Measurements from ENCODE around the gene TMEM175.

DNA sequence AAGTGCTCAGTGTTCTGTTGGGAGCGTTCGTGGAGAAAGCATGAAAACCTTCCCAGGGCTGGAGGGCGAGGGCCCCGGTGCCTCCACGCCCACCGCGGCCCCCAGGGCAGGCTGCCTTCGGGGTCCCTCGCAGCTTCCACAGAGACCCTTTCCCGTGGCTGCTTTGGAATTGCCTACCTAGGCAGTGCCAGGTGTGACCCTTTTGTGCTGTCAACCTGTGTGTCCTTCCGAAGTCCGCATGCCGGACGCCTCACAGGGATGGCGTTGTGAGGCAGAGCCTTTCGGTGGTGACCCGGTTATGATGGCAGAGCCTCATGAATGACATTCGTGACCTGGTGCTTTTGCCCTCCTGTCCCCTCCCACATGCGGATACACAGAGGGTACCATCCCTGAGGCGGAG lies 17.4 kb downstream of the TMEM175 start:
- TF ChIP-seq SP1 (IDR thresholded peaks at IDR 0.05) (no peak), HDGF (IDR thresholded peaks at IDR 0.05; ENCODE audit: borderline replicate concordance) (no peak), TARDBP (IDR thresholded peaks at IDR 0.05) (no peak), ELF4 (IDR thresholded peaks at IDR 0.05) (no peak), FOXM1 (IDR thresholded peaks at IDR 0.05; ENCODE audit: borderline replicate concordance) (no peak), FOXA1 (IDR thresholded peaks at IDR 0.05) (no peak), SUZ12 (IDR thresholded peaks at IDR 0.05) (no peak), L3MBTL2 (conservative IDR thresholded peaks at IDR 0.05) (no peak), BHLHE40 (IDR thresholded peaks at IDR 0.05; ENCODE audit: borderline replicate concordance) (no peak)
- TF ChIP-seq, protein P1, sequence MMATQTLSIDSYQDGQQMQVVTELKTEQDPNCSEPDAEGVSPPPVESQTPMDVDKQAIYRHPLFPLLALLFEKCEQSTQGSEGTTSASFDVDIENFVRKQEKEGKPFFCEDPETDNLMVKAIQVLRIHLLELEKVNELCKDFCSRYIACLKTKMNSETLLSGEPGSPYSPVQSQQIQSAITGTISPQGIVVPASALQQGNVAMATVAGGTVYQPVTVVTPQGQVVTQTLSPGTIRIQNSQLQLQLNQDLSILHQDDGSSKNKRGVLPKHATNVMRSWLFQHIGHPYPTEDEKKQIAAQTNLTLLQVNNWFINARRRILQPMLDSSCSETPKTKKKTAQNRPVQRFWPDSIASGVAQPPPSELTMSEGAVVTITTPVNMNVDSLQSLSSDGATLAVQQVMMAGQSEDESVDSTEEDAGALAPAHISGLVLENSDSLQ (IDR thresholded peaks at IDR 0.05): no peak

All from HEK293T (cell line).